Fibroblast of skin of right biceps (primary cell): Measurements from ENCODE around the gene PARP16.
A peak's percentile ranks its signal among the peaks of the same experiment; 100 is the strongest.

Experiments
- DNase-seq: peaks from one replicate; pipeline ENCODE4 v3.0.0-alpha.2; 2013

PARP16 gene

GRCh38 chr15:65310431-65311137 is 23.9 kb upstream of the PARP16 start:
- no peak for DNase-seq

DNA sequence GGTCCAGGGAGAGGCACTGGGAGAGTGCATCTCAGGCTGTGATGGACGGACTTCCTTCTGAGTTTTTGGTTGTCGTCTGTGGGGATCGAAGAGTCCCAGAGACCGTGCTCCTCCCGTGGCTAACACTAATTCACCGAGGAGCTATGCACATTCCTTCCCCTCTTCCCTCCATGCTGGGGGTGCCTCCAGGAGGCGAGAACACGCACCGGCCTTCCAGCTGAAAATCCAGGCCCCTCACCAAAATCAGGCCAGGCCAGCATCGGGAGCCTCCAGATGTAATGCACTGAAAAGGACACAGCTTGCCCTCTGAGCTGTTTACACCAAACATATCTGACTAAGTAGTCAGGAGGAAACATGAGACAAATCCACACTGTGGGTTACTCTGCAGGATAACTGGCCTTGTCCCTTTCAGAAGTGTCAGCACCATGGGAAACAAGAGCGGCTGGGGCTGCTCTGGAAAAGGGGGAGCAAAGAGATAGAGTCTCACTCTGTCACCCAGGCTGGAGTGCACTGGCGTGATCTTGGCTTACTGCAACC is 23.3 kb upstream of the PARP16 start:
- no peak for DNase-seq

- no peak for DNase-seq
These were observed 21.3 kb upstream of the PARP16 start for GRCh38 chr15:65307978-65308377.

- DNase-seq: no peak
These were observed 19.9 kb upstream of the PARP16 start for GRCh38 chr15:65306551-65306950.

GRCh38 chr15:65305776-65306175 is 19.1 kb upstream of the PARP16 start:
- no peak for DNase-seq

- DNase-seq: no peak
These were observed 18.6 kb upstream of the PARP16 start for GRCh38 chr15:65305150-65305758.

GRCh38 chr15:65304381-65305149 is 17.9 kb upstream of the PARP16 start, which contains the start of gene RNU5B-1:
RNU5B-1 (plus strand) TSS chr15:65304677.
- peak; percentile 98 for DNase-seq

DNA sequence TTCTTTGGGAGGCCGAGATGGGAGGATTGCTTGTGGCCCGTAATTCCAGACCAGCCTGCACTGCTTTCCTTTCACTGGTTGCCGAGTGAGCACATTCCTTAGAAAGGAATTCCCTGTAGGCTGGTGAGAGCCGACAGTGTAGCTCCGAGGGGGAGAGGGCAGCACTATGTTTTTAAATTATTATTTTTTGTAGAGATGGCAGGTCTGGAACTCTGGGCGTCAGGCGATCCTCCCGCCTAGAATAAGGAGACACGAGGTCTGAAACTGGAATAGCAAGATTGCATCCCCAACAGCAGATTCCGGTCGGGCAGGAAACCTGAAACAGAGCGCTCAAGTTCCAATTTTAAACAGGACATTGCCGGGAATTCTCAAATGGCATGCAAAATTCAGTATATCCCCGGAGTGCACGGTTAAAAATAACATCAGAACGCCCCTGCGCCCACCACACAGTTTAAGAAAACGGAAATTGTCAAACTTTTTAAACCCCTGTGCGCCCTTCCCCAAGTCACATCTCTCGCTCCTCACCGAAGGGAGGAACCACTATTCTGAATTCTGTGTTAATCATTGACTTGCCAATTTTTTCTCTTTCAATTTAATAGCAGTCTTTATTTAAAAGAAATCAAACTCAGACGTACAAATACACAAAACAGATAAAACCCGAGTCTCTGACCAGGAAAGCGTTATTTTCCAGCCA is 17.2 kb upstream of the PARP16 start:
- peak; percentile 69 for DNase-seq

DNA sequence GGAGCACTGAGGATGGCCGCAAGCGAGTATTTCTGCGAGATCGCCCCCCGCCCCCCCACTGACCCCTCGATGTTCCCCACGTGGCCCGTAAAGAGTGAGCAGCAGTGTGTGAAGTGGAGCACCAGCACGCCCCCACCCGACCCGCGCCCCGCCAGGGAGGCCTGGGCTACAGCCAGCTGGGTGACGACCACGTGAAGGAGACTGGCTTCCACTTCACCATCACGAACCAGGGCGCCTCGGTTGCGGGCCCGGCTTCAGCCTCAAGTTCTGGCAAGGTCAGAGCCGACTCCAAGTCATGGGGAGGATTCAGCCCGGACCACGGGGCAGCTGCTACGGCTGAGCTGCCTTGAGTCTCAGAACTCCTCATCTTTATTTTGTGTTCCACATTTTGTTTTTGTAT is 15.4 kb upstream of the PARP16 start:
- DNase-seq: no peak

GRCh38 chr15:65300924-65301441 is 14.3 kb upstream of the PARP16 start:
- no peak for DNase-seq

DNA sequence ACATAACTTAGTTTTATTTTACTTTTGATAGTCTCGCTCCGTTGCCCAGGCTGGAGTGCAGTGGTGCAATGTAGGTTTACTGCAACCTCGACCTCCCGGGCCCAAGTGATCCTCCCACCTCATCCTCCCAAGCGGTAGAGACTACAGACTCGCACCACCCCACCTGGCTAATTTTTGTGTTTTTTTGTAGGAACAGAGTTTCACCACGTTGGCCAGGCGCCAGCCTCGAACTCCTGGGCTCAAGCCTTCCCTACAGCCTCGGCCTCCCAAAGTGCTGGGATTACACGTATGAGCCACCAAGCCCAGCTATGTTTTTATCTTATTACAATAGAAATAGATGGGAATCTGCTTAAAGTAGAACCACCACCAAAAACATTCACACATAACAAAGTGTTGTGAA is 12.0 kb upstream of the PARP16 start:
- DNase-seq: no peak

DNA sequence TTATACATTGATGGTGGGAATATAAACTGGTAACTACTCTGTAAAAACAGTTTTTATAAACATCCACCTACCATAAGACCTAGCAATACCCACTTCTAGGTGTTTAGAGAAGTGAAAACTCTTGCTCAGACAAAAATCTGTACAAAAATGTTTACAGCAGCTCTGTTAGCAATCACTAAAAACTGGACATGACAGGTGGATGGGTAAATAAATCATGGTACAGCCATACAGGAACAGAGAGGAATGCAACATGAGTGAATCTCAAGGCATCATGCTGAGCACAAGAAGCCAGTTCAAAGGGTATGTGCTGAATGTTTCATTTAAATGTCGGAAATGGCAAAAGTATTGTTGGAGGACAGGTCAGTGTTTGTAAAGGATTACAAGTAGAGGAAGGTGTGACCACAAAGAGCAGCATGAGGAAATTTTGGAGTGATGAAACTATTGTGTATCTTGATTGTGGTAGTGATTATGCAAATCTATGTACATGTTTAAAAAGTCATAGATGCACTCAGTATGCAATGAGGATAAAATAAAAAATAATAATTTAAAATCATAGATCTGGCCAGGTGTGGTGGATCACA is 6.3 kb upstream of the PARP16 start:
- no peak for DNase-seq

DNA sequence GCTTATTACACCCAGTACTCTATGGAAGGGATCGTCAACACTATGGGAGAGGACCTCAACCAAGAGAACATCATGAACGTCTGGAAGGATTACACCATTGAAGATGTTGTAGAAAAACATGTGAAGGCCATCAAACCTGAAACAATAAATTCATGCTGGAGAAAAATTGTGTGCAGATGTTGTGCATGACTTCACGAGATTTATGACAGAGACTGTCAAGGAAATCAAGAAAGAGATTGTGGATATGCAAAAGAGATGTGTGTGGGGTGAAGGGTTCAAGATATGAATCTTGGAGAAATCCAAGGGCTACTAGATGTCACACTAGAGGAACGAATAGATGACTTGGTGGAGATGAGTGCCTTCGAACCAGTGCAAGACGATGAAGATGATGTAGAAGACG is 3.5 kb upstream of the PARP16 start:
- DNase-seq: no peak

GRCh38 chr15:65289261-65289854 is 2.7 kb upstream of the PARP16 start:
- no peak for DNase-seq

DNA sequence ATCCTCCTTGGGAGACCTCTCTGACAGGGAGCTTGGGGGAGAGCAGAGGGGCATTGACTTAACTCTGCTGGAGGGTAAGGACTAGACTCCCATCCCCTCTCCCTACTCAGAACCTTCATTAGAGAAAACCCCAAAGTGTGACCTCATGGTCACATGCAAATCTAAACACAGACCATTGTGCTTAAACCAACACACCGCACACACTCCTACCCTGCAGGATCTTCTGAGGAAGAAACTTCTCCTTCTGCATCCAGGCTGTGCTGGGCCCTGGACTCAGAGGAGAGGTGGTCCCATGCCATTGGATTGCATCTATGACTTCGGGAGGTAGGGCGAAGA is 805 bp upstream of the PARP16 start:
- no peak for DNase-seq

DNA sequence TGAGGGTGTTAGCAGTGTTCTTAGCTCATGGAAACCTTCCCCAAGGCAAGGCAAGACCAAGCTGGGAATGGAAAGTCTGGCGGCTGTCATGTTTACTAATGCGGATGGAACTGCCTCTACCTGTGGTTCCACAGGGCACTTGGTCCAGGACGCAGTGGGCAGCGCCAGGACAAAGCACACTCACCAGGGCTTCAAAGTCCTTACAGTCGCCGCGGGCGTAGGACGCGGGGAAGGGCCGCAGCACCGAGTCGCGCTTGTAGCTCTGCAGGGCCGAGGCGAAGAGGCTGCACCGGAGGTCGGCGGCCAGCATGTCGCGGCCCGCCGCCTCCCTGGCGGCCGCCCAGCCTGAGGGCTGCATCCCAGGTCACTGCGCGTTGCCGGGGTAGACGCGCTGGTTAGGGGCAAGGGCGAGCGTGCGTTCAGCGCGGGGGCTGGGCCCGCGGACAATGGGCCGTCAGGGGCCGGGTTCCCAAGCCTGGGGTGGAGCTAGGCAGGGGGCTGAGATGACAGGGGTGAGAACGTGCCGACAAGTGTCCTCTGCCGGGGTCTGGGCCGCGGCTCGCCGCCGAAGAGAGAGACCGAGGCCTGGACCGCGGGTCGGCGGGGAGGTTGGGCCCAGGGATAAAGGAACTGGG is 497 bp downstream of the PARP16 start:
- no peak for DNase-seq

- DNase-seq: peak; percentile 66
These were observed 1.2 kb downstream of the PARP16 start for GRCh38 chr15:65285291-65286068.

GRCh38 chr15:65278480-65278879 is 8.2 kb downstream of the PARP16 start:
- no peak for DNase-seq

DNA sequence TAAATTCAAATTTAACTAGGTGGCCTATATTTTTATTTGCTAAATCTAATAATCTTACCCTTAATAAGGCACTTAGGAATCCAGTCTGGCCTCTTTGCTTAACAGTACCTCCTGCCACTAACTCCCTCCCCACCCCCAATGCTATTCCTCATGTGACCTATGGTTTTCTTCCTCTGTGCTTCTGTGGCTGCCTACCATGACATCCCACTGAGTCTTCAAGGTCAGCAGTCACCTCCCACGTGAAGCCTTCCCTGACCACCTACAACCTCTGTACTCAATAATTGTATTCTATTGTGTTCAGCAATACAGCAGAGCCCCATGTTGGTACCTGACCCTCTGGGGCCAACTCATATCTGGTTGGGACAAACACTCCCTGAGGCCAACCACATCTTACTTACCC is 9.7 kb downstream of the PARP16 start:
- DNase-seq: no peak

DNA sequence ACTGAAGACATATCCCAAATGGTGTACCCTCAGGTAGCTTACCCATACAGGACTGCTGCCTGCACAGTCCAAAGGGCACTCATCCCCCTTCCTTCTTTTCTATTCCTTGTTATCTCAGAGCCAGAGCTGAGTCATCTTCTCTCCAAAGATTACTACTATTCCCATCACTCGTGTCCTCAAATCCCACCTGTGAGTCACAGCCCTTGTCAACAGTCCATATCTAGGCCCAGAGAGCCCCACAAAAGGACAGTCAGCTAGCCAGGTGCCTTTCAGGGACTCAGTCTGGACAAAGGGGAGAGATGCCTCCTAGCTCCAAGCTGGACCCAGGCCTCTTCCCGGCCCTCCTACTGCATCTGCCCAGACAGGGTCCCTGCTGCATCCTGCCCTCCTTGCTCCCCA is 11.0 kb downstream of the PARP16 start:
- DNase-seq: peak; percentile 56
